NCI-H187 treated with DMSO at 0.1 percent for 48 hours (cell line): Measurements from ENCODE around the gene CWC22.
"Not testable (repeated sequence)": the region's sequence is repeated elsewhere in the genome, so short reads cannot be mapped to it uniquely, and the experiment has no call there.

Source experiments
- DNase-seq: peaks from one replicate; lab custom pipeline; 2025; lab: John Stamatoyannopoulos, UW

The CWC22 gene

GRCh38 chr2:179950391-179950790 lies 56.7 kb downstream of the CWC22 start:
- DNase-seq: no peak

GRCh38 chr2:179949438-179949837 lies 57.7 kb downstream of the CWC22 start:
- no peak for DNase-seq

- DNase-seq: no peak
These were observed 59.0 kb downstream of the CWC22 start for GRCh38 chr2:179948058-179948457.

- no peak for DNase-seq
These were observed 60.1 kb downstream of the CWC22 start for GRCh38 chr2:179946810-179947615.

GRCh38 chr2:179946346-179946745 lies 60.8 kb downstream of the CWC22 start:
- no peak for DNase-seq

GRCh38 chr2:179939259-179939658 lies 67.8 kb downstream of the CWC22 start:
- no peak for DNase-seq

GRCh38 chr2:179938026-179938425 lies 69.1 kb downstream of the CWC22 start:
- no peak for DNase-seq

GRCh38 chr2:179936654-179937053 lies 70.4 kb downstream of the CWC22 start:
- no peak for DNase-seq

GRCh38 chr2:179936141-179936540 lies 71.0 kb downstream of the CWC22 start:
- DNase-seq: no peak

GRCh38 chr2:179932786-179933185 lies 74.3 kb downstream of the CWC22 start:
- DNase-seq: no peak

GRCh38 chr2:179931502-179931901 lies 75.6 kb downstream of the CWC22 start:
- no peak for DNase-seq

GRCh38 chr2:179929997-179930396 lies 77.1 kb downstream of the CWC22 start:
- not testable (repeated sequence) for DNase-seq

- no peak for DNase-seq
These were observed 80.1 kb downstream of the CWC22 start for GRCh38 chr2:179927041-179927440.

- no peak for DNase-seq
These were observed 81.4 kb downstream of the CWC22 start for GRCh38 chr2:179925713-179926112.

- no peak for DNase-seq
These were observed 89.8 kb downstream of the CWC22 start for GRCh38 chr2:179917272-179917671.

GRCh38 chr2:179915395-179915992 lies 91.6 kb downstream of the CWC22 start:
- no peak for DNase-seq

GRCh38 chr2:179913809-179914208 lies 93.3 kb downstream of the CWC22 start:
- DNase-seq: no peak

GRCh38 chr2:179911569-179911968 lies 95.5 kb downstream of the CWC22 start:
- DNase-seq: no peak

- DNase-seq: no peak
These were observed 96.4 kb downstream of the CWC22 start for GRCh38 chr2:179910735-179911113.

GRCh38 chr2:179909845-179910734 lies 97.0 kb downstream of the CWC22 start:
- no peak for DNase-seq

- DNase-seq: no peak
These were observed 106.4 kb downstream of the CWC22 start for GRCh38 chr2:179900655-179901054.

GRCh38 chr2:179899666-179900065 lies 107.4 kb downstream of the CWC22 start:
- DNase-seq: no peak

- no peak for DNase-seq
These were observed 108.2 kb downstream of the CWC22 start for GRCh38 chr2:179898873-179899272.
